GOT3 (cell line): ENCODE measurements around the gene FAM136A.
"Not testable (repeated sequence)": the region's sequence is repeated elsewhere in the genome, so short reads cannot be mapped to it uniquely, and the experiment has no call there.

Experiments
- DNase-seq: peaks from one replicate; lab custom pipeline; 2025; ENCODE audit warnings: mixed read lengths; lab: John Stamatoyannopoulos, UW

Gene FAM136A

DNA sequence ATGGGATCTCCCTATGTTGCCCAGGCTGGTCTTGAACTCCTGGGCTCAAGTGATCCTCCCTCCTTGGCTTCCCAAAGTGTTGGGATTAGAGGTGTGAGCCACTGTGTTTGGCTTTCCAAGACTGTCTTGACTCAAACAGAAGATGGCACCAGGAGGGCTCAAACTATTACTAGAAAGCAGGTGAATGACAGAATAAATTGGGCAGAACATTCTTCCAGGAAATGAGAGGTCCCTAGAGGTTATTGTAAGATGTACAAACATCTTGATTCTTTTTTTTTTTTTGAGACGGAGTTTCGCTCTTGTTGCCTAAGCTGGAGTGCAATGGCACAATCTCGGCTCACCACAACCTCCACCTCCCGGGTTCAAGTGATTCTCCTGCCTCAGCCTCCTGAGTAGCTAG, 4.0 kb downstream of the FAM136A start:
- DNase-seq: not testable (repeated sequence)

DNA sequence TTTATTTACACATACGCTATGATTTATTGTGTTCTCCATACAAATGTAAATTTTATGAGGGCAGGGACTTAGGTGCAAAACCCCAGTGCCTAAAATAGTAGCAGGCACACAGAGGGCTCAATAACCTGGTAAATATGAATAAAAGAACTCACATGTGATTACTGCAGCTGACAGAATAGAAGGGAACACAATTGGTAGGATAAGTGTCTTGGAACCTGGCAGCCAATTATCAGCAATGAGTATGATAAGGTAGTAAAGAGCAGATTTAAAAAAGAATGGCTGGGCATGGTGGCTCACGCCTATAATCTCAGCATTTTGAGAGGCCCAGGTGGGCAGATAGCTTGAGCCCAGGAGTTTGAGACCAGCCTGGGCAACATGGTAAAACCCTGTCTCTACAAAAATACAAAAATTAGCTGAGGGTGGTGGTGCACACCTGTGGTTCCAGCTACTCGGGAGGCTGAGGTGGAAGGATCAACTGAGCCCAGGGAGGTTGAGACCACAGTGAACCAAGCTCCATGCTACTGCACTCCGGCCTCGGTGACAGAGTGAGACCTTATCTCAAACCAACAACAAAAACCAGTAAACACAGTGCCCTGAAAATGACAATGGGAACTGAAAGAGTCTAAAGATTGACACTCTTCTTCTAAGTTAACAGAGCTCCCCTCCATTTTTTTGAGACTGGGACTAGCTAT, 18.2 kb downstream of the FAM136A start:
- no peak for DNase-seq

DNA sequence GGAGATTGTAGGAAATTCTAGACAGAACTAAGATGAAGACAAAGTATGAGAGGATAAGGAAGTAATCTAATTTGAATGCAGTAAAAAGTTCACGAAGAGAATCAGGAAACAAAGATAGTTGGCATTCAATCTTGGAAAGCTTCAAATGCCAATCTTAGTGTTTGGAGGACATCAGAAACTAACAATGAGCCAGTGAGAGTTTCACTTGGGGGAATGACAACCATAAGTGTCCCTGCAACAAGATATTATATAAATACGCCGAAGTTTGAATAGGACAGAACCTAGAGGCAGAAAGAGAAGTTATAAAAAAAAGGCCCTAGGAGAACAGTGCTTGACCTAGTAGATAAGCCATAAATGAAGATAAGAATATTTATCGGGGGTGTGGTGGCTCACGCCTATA, 19.4 kb downstream of the FAM136A start:
- DNase-seq: no peak

- DNase-seq: no peak
These were observed 21.5 kb downstream of the FAM136A start for GRCh38 chr2:70280242-70280798.

GRCh38 chr2:70270323-70270722, 31.5 kb downstream of the FAM136A start:
- DNase-seq: no peak

DNA sequence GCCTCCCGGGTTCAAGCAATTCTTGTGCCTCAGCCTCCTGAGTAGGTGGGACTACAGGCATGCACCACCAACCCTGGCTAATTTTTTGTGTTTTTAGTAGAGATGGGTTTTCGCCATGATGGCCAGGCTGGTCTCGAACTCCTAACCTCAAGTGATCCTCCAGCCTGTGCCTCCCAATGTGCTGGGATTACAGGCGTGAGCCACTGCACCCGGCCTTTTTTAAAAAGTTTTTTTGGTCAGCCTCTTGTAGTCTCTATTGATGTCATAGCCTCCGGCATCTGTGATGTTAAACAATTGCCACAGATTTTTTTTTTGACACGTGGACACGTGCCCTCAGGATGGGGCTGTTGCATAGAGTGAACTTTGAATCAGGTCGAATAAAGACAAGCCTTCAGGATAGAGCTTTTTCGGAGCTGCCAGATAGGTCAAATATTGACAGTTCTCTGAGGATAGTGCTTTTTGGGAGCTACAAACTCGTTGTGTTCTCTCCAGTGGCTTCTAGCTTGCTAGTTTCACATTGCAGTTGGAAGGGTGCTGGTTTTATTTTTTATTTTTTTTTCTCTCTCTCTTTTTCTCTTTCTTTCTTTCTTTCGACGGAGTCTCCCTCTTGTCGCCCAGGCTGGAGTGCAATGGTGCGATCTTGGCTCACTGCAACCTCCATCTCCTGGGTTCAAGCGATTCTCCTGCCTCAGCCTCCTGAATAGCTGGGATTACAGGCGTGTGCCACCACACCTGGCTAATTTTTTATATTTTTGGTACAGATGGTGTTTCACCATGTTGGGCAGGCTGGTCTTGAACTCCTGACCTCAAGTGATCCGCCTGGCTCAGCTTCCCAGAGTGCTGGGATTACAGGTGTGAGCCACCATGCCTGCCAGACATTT, 32.2 kb downstream of the FAM136A start:
- not testable (repeated sequence) for DNase-seq

DNA sequence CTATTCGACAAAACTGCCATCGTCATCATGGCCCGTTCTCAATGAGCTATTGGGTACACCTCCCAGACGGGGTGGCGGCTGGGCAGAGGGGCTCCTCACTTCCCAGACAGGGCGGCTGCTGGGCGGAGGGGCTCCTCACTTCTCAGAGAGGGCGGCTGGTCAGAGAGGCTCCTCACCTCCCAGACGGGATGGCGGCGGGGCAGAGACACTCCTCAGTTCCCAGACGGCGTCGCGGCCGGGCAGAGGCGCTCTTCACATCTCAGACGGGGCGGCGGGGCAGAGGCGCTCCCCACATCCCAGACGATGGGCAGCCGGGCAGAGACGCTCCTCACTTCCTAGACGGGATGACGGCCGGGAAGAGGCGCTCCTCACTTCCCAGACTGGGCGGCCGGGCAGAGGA, 34.9 kb downstream of the FAM136A start:
- DNase-seq: not testable (repeated sequence)

DNA sequence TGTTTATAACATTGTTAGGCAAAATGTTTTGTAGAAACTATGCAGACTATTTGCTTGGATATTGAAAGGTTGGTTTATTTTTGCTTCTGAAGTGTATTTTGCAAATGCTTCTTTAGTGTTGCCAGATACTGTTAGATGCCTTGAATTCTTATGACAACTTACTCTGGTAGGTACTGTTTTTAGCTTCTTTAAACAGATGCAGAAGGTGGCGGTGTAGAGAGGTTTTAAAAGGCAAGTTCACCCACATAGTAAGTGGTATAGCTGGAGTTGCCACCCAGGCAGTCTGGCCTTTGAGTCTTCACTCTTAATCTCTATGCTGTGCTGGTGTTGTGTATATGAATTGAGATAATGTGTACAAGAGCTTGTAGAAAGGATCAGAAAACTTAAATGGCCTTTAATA, 40.4 kb downstream of the FAM136A start:
- no peak for DNase-seq

DNA sequence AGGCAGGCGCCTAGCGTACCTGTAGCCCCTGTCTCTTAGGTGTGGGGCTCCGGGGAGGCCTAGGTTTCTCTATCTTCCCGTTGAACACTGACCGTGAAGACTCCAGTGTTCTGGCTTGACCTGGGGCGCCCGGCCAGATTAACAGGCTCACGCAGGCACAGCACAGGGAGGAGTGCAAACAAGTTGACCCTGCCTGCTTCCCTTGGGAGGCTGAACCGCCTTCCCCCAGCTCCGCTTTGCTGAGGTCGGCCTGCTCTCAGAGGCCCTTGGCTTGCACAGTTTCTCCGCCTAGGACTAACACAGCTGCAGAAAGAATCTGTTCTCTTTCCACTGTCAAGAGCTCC, 43.4 kb downstream of the FAM136A start:
- DNase-seq: no peak

DNA sequence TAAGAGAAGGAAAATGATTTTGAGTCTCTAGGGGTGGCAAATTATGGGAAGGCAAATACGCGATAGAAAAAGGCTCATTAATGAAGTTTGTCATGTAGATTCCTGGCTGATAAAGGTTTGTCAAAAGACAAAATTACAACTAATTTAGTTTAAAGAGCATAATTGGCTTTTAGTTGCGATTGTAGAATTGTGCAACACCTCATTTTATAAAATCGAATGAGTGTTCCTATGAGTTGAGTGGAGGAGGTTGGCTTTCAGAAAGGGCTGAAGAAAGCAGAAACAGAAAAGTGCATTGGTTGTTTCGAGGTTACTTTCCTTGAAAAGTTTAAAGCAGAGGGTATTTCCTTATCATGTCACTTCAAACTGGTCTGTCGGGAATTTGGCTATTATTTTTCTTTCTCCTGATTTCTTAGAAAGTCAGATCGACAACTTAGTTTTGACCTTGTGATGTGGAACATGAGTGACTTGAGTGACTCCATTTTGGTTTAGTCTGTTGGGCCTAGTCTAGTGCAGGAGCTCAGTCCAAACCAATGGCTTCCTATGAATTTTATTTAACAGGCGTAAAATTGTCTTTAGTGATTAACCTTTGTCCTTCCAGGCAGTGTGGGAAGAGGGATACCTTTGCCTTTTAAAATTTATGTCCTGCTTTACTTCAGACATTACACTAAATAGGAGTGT, 46.1 kb downstream of the FAM136A start:
- DNase-seq: no peak

DNA sequence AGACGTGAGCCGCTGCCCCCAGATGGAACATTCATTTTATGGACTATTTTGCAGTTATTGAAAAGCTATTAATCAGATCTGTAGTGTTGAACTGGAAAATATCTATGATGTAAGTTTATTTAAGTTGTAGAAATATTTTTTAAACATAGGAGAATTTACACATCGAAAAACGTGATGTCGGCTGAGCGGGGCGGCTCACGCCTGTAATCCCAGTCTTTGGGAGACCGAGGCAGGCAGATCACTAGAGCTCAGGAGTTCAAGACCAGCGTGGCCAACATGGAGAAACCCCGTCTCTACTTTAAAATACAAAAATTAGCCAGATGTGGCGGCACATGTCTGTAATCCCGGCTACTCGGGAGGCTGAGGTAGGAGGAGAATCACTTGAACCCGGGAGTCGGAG, 51.4 kb downstream of the FAM136A start:
- DNase-seq: no peak

DNA sequence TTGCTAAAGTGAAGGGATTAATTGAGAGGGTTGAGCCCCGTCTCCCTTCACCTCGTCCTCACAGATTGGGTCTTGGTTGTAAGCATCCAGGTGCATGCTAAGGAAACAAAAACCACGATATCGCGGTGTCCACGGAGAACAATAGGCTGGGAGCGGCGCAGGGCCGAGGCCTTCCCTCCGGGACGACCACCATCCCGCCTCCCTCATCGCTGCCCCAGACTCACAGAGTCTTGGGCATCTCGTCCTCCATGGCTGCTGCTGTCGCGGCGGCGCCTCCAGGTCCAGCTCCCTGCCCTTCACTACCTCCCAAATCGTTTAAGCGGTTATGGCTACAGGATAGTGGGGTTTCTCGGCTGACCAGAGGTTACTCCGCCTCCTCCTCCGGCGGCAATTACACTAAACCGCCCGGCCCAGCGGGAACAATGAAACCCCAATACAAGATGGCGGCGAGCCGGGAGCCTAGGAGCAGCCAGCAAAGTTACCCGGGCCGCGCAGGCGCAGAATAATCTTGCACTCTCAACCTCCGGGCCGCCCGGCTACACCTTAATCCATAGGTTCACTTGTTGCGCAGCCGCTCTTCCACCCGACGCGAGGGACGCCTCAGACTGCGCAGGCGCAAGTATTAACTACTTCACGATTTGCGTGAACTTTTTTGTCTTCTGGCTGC, 53.6 kb downstream of the FAM136A start, which contains the start of gene TIA1:
Gene TIA1 (minus strand): TSS at position 448 of the 667 bp plus-strand sequence. CDS start 198 bp downstream, at position 250.
- peak; percentile 95 for DNase-seq

- DNase-seq: no peak
These were observed 54.3 kb downstream of the FAM136A start for GRCh38 chr2:70247364-70248180.
